Mucosa of gallbladder (tissue), 1 donor: ENCODE results near the gene PMM2. TPM values are rescaled to one million over a fixed set of nuclear protein-coding genes. Genes with fewer than 3 reads are reported as not detected.
"Not testable (repeated sequence)": the region's sequence is repeated elsewhere in the genome, so short reads cannot be mapped to it uniquely, and the experiment has no call there.

Experiments
- DNase-seq: peaks from one replicate; pipeline ENCODE4 v3.0.0-alpha.2; 2020; ENCODE audit warnings: low spot score
- total RNA-seq: library from RNA; stranded (reverse); gene quantifications from one replicate; pipeline ENCODE4 v1.2.1, GENCODE V29; 2021
- donor health status: DM: no; HTN: no; CAD: no.

PMM2 gene
- total RNA-seq, 1 donor from 2014 or later, result 33.2 TPM

GRCh38 chr16:8782673-8783072 lies 15.0 kb upstream of the PMM2 start:
- no peak for DNase-seq

- no peak for DNase-seq
Measured at GRCh38 chr16:8785408-8785807, 12.2 kb upstream of the PMM2 start.

- not testable (repeated sequence) for DNase-seq
Measured at GRCh38 chr16:8786316-8786715, 11.3 kb upstream of the PMM2 start.

GRCh38 chr16:8788578-8789172 lies 9.0 kb upstream of the PMM2 start:
- no peak for DNase-seq

- DNase-seq, result no peak
Measured at GRCh38 chr16:8795091-8795490, 2.5 kb upstream of the PMM2 start.

- DNase-seq, result no peak
Measured at GRCh38 chr16:8795818-8796217, 1.8 kb upstream of the PMM2 start.

GRCh38 chr16:8796469-8797363 lies 923 bp upstream of the PMM2 start:
- no peak for DNase-seq

GRCh38 chr16:8798174-8798527 lies 512 bp downstream of the PMM2 start:
- DNase-seq, result no peak

GRCh38 chr16:8798535-8799157 lies 1.0 kb downstream of the PMM2 start:
- DNase-seq, result no peak

- DNase-seq, result no peak
Measured at GRCh38 chr16:8801701-8802100, 4.1 kb downstream of the PMM2 start.

- not testable (repeated sequence) for DNase-seq
Measured at GRCh38 chr16:8803733-8804132, 6.1 kb downstream of the PMM2 start.

GRCh38 chr16:8804313-8804712 lies 6.7 kb downstream of the PMM2 start:
- DNase-seq, result no peak

- no peak for DNase-seq
Measured at GRCh38 chr16:8806272-8806983, 8.8 kb downstream of the PMM2 start.

- no peak for DNase-seq
Measured at GRCh38 chr16:8807189-8807588, 9.6 kb downstream of the PMM2 start.

GRCh38 chr16:8808009-8808408 lies 10.4 kb downstream of the PMM2 start:
- no peak for DNase-seq

GRCh38 chr16:8808613-8809353 lies 11.1 kb downstream of the PMM2 start:
- no peak for DNase-seq

GRCh38 chr16:8812162-8812843 lies 14.7 kb downstream of the PMM2 start:
- no peak for DNase-seq

- no peak for DNase-seq
Measured at GRCh38 chr16:8814095-8814806, 16.6 kb downstream of the PMM2 start.

GRCh38 chr16:8816967-8817655 lies 19.5 kb downstream of the PMM2 start:
- DNase-seq, result no peak
